ENCODE results near the gene APBB3.

The APBB3 gene

DNA sequence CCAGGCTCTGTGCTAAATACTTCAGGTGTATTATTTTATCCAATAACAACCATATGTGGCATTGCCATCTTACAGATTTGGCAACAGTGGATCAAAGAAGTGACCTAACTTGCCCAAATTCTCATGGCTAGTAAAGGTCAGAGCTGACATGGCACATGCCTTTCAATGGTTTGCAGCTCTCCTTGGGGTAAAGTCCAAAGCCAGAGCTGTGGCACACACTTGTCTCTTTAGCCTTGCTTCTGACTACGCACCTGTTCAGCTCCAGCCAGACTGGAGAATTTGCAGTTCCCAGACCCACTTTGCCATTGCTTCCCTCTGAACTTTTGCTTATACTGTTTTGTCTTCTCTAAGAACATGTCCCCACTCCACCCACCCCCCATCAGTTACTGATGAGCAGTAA lies 6.1 kb upstream of the APBB3 start (continued):
- TF ChIP-seq, protein P1, sequence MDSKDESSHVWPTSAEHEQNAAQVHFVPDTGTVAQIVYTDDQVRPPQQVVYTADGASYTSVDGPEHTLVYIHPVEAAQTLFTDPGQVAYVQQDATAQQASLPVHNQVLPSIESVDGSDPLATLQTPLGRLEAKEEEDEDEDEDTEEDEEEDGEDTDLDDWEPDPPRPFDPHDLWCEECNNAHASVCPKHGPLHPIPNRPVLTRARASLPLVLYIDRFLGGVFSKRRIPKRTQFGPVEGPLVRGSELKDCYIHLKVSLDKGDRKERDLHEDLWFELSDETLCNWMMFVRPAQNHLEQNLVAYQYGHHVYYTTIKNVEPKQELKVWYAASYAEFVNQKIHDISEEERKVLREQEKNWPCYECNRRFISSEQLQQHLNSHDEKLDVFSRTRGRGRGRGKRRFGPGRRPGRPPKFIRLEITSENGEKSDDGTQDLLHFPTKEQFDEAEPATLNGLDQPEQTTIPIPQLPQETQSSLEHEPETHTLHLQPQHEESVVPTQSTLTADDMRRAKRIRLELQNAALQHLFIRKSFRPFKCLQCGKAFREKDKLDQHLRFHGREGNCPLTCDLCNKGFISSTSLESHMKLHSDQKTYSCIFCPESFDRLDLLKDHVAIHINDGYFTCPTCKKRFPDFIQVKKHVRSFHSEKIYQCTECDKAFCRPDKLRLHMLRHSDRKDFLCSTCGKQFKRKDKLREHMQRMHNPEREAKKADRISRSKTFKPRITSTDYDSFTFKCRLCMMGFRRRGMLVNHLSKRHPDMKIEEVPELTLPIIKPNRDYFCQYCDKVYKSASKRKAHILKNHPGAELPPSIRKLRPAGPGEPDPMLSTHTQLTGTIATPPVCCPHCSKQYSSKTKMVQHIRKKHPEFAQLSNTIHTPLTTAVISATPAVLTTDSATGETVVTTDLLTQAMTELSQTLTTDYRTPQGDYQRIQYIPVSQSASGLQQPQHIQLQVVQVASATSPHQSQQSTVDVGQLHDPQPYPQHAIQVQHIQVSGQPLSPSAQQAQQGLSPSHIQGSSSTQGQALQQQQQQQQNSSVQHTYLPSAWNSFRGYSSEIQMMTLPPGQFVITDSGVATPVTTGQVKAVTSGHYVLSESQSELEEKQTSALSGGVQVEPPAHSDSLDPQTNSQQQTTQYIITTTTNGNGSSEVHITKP (tag by site-specific recombination; IDR thresholded peaks at IDR 0.05), result no peak
- TF ChIP-seq, protein P2, sequence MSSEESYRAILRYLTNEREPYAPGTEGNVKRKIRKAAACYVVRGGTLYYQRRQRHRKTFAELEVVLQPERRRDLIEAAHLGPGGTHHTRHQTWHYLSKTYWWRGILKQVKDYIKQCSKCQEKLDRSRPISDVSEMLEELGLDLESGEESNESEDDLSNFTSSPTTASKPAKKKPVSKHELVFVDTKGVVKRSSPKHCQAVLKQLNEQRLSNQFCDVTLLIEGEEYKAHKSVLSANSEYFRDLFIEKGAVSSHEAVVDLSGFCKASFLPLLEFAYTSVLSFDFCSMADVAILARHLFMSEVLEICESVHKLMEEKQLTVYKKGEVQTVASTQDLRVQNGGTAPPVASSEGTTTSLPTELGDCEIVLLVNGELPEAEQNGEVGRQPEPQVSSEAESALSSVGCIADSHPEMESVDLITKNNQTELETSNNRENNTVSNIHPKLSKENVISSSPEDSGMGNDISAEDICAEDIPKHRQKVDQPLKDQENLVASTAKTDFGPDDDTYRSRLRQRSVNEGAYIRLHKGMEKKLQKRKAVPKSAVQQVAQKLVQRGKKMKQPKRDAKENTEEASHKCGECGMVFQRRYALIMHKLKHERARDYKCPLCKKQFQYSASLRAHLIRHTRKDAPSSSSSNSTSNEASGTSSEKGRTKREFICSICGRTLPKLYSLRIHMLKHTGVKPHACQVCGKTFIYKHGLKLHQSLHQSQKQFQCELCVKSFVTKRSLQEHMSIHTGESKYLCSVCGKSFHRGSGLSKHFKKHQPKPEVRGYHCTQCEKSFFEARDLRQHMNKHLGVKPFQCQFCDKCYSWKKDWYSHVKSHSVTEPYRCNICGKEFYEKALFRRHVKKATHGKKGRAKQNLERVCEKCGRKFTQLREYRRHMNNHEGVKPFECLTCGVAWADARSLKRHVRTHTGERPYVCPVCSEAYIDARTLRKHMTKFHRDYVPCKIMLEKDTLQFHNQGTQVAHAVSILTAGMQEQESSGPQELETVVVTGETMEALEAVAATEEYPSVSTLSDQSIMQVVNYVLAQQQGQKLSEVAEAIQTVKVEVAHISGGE (tag by site-specific recombination; conservative IDR thresholded peaks at IDR 0.05; ENCODE audit: low read depth), result no peak
- TF ChIP-seq ZNF561 (tag by site-specific recombination; IDR thresholded peaks at IDR 0.05; ENCODE audit: borderline replicate concordance) (no peak), ZNF146 (tag by site-specific recombination; IDR thresholded peaks at IDR 0.05) (no peak)

DNA sequence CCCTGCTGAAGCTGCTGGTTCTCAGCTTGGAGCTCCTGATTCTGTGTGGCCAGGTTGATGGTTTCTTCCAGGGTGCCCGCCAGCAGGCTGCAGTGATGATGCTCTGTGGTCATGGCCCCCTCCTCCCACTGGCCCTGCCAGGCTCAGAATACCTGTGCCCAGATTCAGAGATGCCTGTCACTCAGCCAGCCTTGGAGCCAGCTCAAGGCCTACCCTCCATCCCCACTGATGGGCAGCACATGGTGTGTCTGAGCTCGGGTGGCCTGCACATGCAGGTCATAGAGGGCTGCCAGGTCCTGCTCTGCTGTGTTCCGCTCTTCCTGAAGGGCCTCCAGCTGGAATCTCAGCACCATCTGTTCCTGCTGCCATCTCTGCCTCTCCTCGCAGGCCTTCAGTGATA lies 5.7 kb upstream of the APBB3 start:
- H3K4me1 ChIP-seq (ENCODE audit: control insufficient read depth, insufficient read depth, low read length), result no peaks in the 10 kb centered on the region
- H3K9me3 ChIP-seq (ENCODE audit: control insufficient read depth, insufficient read depth, low read depth, low read length), result no peaks in the 10 kb centered on the region
- no peak overlapping the region for H3K4me3 ChIP-seq (ENCODE audit: low read depth, low read length)
- H3K36me3 ChIP-seq (ENCODE audit: control insufficient read depth in 2 of 2, insufficient read depth in 1 of 2, low read length in 2 of 2), result peaks cover 6 to 32% of the 10 kb centered on the region in 2 experiments; a peak in 2 of 3 replicates
- POLR2A ChIA-PET, result interaction anchor here (1.4 kb wide), 1 partner anchor 77 kb away, joined by 4 read pairs; the partner anchor contains the start of genes IK and NDUFA2
- CTCF ChIA-PET, result interaction anchor here (1.1 to 1.7 kb wide), 2 partner anchors 9 to 218 kb away, joined by 3 to 4 read pairs; no protein-coding TSS in a partner anchor
- no peak overlapping the region for H3K27ac ChIP-seq (ENCODE audit: extremely low read depth, low read depth, low read length)
- TF ChIP-seq ZNF138 (tag by site-specific recombination; IDR thresholded peaks at IDR 0.05; ENCODE audit: borderline replicate concordance) (no peak), ZNF530 (tag by site-specific recombination; IDR thresholded peaks at IDR 0.05; ENCODE audit: low read depth) (no peak), MZF1 (tag by site-specific recombination; IDR thresholded peaks at IDR 0.05; ENCODE audit: borderline replicate concordance) (no peak), WT1 (tag by site-specific recombination; IDR thresholded peaks at IDR 0.05) (no peak), ZNF132 (tag by site-specific recombination; IDR thresholded peaks at IDR 0.05; ENCODE audit: borderline replicate concordance) (no peak), ZNF610 (tag by site-specific recombination; IDR thresholded peaks at IDR 0.05; ENCODE audit: borderline replicate concordance) (no peak), ZNF707 (tag by site-specific recombination; IDR thresholded peaks at IDR 0.05) (no peak), ZBTB48 (tag by site-specific recombination; IDR thresholded peaks at IDR 0.05) (no peak), ZNF658 (tag by site-specific recombination; IDR thresholded peaks at IDR 0.05) (no peak), ZNF837 (tag by site-specific recombination; IDR thresholded peaks at IDR 0.05) (no peak), ZNF660 (tag by site-specific recombination; IDR thresholded peaks at IDR 0.05) (no peak)
- TF ChIP-seq, protein P3, sequence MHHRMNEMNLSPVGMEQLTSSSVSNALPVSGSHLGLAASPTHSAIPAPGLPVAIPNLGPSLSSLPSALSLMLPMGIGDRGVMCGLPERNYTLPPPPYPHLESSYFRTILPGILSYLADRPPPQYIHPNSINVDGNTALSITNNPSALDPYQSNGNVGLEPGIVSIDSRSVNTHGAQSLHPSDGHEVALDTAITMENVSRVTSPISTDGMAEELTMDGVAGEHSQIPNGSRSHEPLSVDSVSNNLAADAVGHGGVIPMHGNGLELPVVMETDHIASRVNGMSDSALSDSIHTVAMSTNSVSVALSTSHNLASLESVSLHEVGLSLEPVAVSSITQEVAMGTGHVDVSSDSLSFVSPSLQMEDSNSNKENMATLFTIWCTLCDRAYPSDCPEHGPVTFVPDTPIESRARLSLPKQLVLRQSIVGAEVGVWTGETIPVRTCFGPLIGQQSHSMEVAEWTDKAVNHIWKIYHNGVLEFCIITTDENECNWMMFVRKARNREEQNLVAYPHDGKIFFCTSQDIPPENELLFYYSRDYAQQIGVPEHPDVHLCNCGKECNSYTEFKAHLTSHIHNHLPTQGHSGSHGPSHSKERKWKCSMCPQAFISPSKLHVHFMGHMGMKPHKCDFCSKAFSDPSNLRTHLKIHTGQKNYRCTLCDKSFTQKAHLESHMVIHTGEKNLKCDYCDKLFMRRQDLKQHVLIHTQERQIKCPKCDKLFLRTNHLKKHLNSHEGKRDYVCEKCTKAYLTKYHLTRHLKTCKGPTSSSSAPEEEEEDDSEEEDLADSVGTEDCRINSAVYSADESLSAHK (tag by site-specific recombination; IDR thresholded peaks at IDR 0.05), result no peak
- TF ChIP-seq, protein P4, sequence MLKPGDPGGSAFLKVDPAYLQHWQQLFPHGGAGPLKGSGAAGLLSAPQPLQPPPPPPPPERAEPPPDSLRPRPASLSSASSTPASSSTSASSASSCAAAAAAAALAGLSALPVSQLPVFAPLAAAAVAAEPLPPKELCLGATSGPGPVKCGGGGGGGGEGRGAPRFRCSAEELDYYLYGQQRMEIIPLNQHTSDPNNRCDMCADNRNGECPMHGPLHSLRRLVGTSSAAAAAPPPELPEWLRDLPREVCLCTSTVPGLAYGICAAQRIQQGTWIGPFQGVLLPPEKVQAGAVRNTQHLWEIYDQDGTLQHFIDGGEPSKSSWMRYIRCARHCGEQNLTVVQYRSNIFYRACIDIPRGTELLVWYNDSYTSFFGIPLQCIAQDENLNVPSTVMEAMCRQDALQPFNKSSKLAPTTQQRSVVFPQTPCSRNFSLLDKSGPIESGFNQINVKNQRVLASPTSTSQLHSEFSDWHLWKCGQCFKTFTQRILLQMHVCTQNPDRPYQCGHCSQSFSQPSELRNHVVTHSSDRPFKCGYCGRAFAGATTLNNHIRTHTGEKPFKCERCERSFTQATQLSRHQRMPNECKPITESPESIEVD (tag by site-specific recombination; IDR thresholded peaks at IDR 0.05), result no peak
- TF ChIP-seq, protein P5, sequence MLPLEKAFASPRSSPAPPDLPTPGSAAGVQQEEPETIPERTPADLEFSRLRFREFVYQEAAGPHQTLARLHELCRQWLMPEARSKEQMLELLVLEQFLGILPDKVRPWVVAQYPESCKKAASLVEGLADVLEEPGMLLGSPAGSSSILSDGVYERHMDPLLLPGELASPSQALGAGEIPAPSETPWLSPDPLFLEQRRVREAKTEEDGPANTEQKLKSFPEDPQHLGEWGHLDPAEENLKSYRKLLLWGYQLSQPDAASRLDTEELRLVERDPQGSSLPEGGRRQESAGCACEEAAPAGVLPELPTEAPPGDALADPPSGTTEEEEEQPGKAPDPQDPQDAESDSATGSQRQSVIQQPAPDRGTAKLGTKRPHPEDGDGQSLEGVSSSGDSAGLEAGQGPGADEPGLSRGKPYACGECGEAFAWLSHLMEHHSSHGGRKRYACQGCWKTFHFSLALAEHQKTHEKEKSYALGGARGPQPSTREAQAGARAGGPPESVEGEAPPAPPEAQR (tag by site-specific recombination; IDR thresholded peaks at IDR 0.05), result no peak
- TF ChIP-seq, protein P6, sequence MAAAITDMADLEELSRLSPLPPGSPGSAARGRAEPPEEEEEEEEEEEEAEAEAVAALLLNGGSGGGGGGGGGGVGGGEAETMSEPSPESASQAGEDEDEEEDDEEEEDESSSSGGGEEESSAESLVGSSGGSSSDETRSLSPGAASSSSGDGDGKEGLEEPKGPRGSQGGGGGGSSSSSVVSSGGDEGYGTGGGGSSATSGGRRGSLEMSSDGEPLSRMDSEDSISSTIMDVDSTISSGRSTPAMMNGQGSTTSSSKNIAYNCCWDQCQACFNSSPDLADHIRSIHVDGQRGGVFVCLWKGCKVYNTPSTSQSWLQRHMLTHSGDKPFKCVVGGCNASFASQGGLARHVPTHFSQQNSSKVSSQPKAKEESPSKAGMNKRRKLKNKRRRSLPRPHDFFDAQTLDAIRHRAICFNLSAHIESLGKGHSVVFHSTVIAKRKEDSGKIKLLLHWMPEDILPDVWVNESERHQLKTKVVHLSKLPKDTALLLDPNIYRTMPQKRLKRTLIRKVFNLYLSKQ (tag by site-specific recombination; IDR thresholded peaks at IDR 0.05; ENCODE audit: borderline replicate concordance), result no peak
- TF ChIP-seq, protein P7, sequence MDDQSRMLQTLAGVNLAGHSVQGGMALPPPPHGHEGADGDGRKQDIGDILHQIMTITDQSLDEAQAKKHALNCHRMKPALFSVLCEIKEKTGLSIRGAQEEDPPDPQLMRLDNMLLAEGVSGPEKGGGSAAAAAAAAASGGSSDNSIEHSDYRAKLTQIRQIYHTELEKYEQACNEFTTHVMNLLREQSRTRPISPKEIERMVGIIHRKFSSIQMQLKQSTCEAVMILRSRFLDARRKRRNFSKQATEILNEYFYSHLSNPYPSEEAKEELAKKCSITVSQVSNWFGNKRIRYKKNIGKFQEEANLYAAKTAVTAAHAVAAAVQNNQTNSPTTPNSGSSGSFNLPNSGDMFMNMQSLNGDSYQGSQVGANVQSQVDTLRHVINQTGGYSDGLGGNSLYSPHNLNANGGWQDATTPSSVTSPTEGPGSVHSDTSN (CRISPR knock-in tag; IDR thresholded peaks at IDR 0.05), result no peak
